Measurements from ENCODE around the gene PPFIA3.

Gene PPFIA3

GRCh38 chr19:49148784-49149651 lies 29.7 kb downstream of the PPFIA3 start:
- Histone ChIP-seq H2AFZ (ENCODE audit: low read depth, low read length) (no peak overlapping the region), H3K4me2 (ENCODE audit: insufficient read depth, low read length) (no peak overlapping the region), H3K4me1 (ENCODE audit: insufficient read depth, low read length) (peaks cover 18% of the 10 kb centered on the region), H3K9me3 (ENCODE audit: insufficient read depth, low read length, severe bottlenecking) (no peaks in the 10 kb centered on the region), H3K4me3 (ENCODE audit: low read depth in 1 of 2, low read length in 2 of 2) (no peak overlapping the region), H3K27me3 (ENCODE audit: insufficient read depth, low read length, poor library complexity) (no peaks in the 10 kb centered on the region), H3K36me3 (ENCODE audit: insufficient read depth, low read length) (0 out of 2 replicates have a peak, but pooled peaks cover 5% of the 10 kb centered on the region), H3K27ac (ENCODE audit: low read length) (no peak overlapping the region), H3K79me2 (ENCODE audit: insufficient read depth, low read length) (no peaks in the 10 kb centered on the region), H4K20me1 (ENCODE audit: insufficient read depth, low read length) (peaks cover 2% of the 10 kb centered on the region; the same call in 1 of the 2 replicates), H3K9ac (ENCODE audit: low read depth, low read length) (no peak overlapping the region)
- DNase-seq (peak; percentile 61), ATAC-seq (ENCODE audit: insufficient read depth, low read depth) (no peak)
- TF ChIP-seq CTCF (IDR thresholded peaks at IDR 0.05; ENCODE audit: borderline replicate concordance, extremely low read depth, low read length, poor library complexity, severe bottlenecking): no peak
- no peak for TF ChIP-seq EZH2 (IDR thresholded peaks at IDR 0.05; ENCODE audit: borderline replicate concordance, low read depth, low read length, severe bottlenecking)

- Histone ChIP-seq H3K9ac (ENCODE audit: low read depth, low read length) (peak overlapping the region; percentile 44; the same call in 1 of the 2 replicates), H4K20me1 (ENCODE audit: insufficient read depth, low read length) (peaks cover 2% of the 10 kb centered on the region; the same call in 1 of the 2 replicates), H3K9me3 (ENCODE audit: insufficient read depth, low read length, severe bottlenecking) (no peaks in the 10 kb centered on the region), H3K27ac (ENCODE audit: low read length) (no peak overlapping the region), H2AFZ (ENCODE audit: low read depth, low read length) (no peak overlapping the region), H3K27me3 (ENCODE audit: insufficient read depth, low read length, poor library complexity) (no peaks in the 10 kb centered on the region), H3K4me3 (ENCODE audit: low read depth in 1 of 2, low read length in 2 of 2) (peak overlapping the region in 1 of 2 experiments; percentile 45; a peak in 1 of 4 replicates), H3K4me2 (ENCODE audit: insufficient read depth, low read length) (peak overlapping the region; percentile 62), H3K36me3 (ENCODE audit: insufficient read depth, low read length) (0 out of 2 replicates have a peak, but pooled peaks cover 5% of the 10 kb centered on the region), H3K79me2 (ENCODE audit: insufficient read depth, low read length) (no peaks in the 10 kb centered on the region), H3K4me1 (ENCODE audit: insufficient read depth, low read length) (peaks cover 18% of the 10 kb centered on the region)
- DNase-seq (no peak), ATAC-seq (ENCODE audit: insufficient read depth, low read depth) (no peak)
- TF ChIP-seq CTCF (IDR thresholded peaks at IDR 0.05; ENCODE audit: borderline replicate concordance, extremely low read depth, low read length, poor library complexity, severe bottlenecking) (no peak), EZH2 (IDR thresholded peaks at IDR 0.05; ENCODE audit: borderline replicate concordance, low read depth, low read length, severe bottlenecking) (no peak)
These were observed 30.3 kb downstream of the PPFIA3 start for GRCh38 chr19:49149652-49150105.

- Histone ChIP-seq H3K27me3 (ENCODE audit: insufficient read depth, low read length, poor library complexity) (no peaks in the 10 kb centered on the region), H3K4me3 (ENCODE audit: low read depth in 1 of 2, low read length in 2 of 2) (peak overlapping the region in 1 of 2 experiments; percentile 45; a peak in 2 of 4 replicates), H2AFZ (ENCODE audit: low read depth, low read length) (peak overlapping the region; percentile 33; the same call in 1 of the 2 replicates), H3K4me1 (ENCODE audit: insufficient read depth, low read length) (peaks cover 18% of the 10 kb centered on the region), H4K20me1 (ENCODE audit: insufficient read depth, low read length) (peaks cover 2% of the 10 kb centered on the region; the same call in 1 of the 2 replicates), H3K27ac (ENCODE audit: low read length) (no peak overlapping the region), H3K9me3 (ENCODE audit: insufficient read depth, low read length, severe bottlenecking) (no peaks in the 10 kb centered on the region), H3K36me3 (ENCODE audit: insufficient read depth, low read length) (0 out of 2 replicates have a peak, but pooled peaks cover 4% of the 10 kb centered on the region), H3K79me2 (ENCODE audit: insufficient read depth, low read length) (no peaks in the 10 kb centered on the region), H3K9ac (ENCODE audit: low read depth, low read length) (peak overlapping the region; percentile 44; the same call in 1 of the 2 replicates), H3K4me2 (ENCODE audit: insufficient read depth, low read length) (peak overlapping the region; percentile 62)
- ATAC-seq (ENCODE audit: insufficient read depth, low read depth) (peak; percentile 25), DNase-seq (peak; percentile 48)
- TF ChIP-seq EZH2 (IDR thresholded peaks at IDR 0.05; ENCODE audit: borderline replicate concordance, low read depth, low read length, severe bottlenecking) (no peak), CTCF (IDR thresholded peaks at IDR 0.05; ENCODE audit: borderline replicate concordance, extremely low read depth, low read length, poor library complexity, severe bottlenecking) (no peak)
These were observed 31.0 kb downstream of the PPFIA3 start for GRCh38 chr19:49150106-49150943.
